A673 (cell line): ENCODE data around the gene ME3.

Experiments used
- EZH2 ChIP-seq: fragments of 200-600 bp; sonication (generic); IDR thresholded peaks from 2 replicates; pipeline ENCODE4 v1.6.1; 2017; ENCODE audit warnings: borderline replicate concordance, low read depth, mild to moderate bottlenecking, mixed read lengths, antibody characterized with exemption, low read length; ENCODE audit not compliant: poor library complexity, severe bottlenecking
- TF ChIP-seq, protein P1 (sequence below): fragments of 300-800, 200-600 bp; sonication (generic); conservative IDR thresholded peaks from 2 replicates; pipeline ENCODE4 v1.5.1; 2017; ENCODE audit warnings: low read depth, mild to moderate bottlenecking, antibody characterized with exemption, low read length, moderate library complexity, mixed read lengths

- TF ChIP-seq, protein P1, sequence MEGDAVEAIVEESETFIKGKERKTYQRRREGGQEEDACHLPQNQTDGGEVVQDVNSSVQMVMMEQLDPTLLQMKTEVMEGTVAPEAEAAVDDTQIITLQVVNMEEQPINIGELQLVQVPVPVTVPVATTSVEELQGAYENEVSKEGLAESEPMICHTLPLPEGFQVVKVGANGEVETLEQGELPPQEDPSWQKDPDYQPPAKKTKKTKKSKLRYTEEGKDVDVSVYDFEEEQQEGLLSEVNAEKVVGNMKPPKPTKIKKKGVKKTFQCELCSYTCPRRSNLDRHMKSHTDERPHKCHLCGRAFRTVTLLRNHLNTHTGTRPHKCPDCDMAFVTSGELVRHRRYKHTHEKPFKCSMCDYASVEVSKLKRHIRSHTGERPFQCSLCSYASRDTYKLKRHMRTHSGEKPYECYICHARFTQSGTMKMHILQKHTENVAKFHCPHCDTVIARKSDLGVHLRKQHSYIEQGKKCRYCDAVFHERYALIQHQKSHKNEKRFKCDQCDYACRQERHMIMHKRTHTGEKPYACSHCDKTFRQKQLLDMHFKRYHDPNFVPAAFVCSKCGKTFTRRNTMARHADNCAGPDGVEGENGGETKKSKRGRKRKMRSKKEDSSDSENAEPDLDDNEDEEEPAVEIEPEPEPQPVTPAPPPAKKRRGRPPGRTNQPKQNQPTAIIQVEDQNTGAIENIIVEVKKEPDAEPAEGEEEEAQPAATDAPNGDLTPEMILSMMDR: no peak
- TF ChIP-seq EZH2: no peak
Measured at GRCh38 chr11:86477495-86478155, 194.8 kb downstream of the ME3 start.
